Duodenal mucosa (tissue), 2 donors: Measurements from ENCODE around the gene CHRDL2.

Source experiments
- H3K27ac ChIP-seq: one replicate; pipeline ENCODE4 v1.7.0; 2013; ENCODE audit warnings: low read depth, low read length
- H3K27me3 ChIP-seq, 2 donors: one replicate each; pipeline ENCODE4 v1.7.0; 2013; ENCODE audit warnings: low read length in 2 of 2, control low read depth in 1 of 2; ENCODE audit not compliant: insufficient read depth in 2 of 2, control insufficient read depth in 1 of 2
- H3K36me3 ChIP-seq, 2 donors: one replicate each; pipeline ENCODE4 v1.7.0; 2013; ENCODE audit warnings: low read length in 2 of 2, control low read depth in 1 of 2; ENCODE audit not compliant: insufficient read depth in 2 of 2, control insufficient read depth in 1 of 2
- H3K4me1 ChIP-seq, 2 donors: one replicate each; pipeline ENCODE4 v1.7.0; 2013; ENCODE audit warnings: low read length in 2 of 2, control low read depth in 1 of 2; ENCODE audit not compliant: insufficient read depth in 2 of 2, control insufficient read depth in 1 of 2
- H3K4me3 ChIP-seq, 2 donors: one replicate each; pipeline ENCODE4 v1.7.0; 2013; ENCODE audit warnings: low read length in 2 of 2, low read depth in 1 of 2
- H3K9ac ChIP-seq, 2 donors: one replicate each; pipeline ENCODE4 v1.7.0; 2013; ENCODE audit warnings: low read length in 2 of 2, low read depth in 1 of 2
- H3K9me3 ChIP-seq, 2 donors: one replicate each; pipeline ENCODE4 v1.7.0; 2013; ENCODE audit warnings: low read length in 2 of 2, control low read depth in 1 of 2; ENCODE audit not compliant: control insufficient read depth in 1 of 2

CHRDL2 gene

GRCh38 chr11:74734559-74734925, 3.3 kb upstream of the CHRDL2 start:
- Histone ChIP-seq H3K36me3 (no peaks in the 10 kb centered on the region), H3K4me3 (no peak overlapping the region), H3K27me3 (peaks cover 19 to 47% of the 10 kb centered on the region in 2 donors), H3K4me1 (no peaks in the 10 kb centered on the region), H3K27ac (no peak overlapping the region), H3K9ac (no peak overlapping the region), H3K9me3 (no peaks in the 10 kb centered on the region)

GRCh38 chr11:74730571-74731260, 510 bp downstream of the CHRDL2 start:
- Histone ChIP-seq H3K27ac (no peak overlapping the region), H3K9me3 (no peaks in the 10 kb centered on the region), H3K4me1 (no peaks in the 10 kb centered on the region), H3K4me3 (no peak overlapping the region), H3K9ac (peak overlapping the region in 1 of 2 donors; percentile 16), H3K36me3 (no peaks in the 10 kb centered on the region), H3K27me3 (peaks cover 21 to 53% of the 10 kb centered on the region in 2 donors)

DNA sequence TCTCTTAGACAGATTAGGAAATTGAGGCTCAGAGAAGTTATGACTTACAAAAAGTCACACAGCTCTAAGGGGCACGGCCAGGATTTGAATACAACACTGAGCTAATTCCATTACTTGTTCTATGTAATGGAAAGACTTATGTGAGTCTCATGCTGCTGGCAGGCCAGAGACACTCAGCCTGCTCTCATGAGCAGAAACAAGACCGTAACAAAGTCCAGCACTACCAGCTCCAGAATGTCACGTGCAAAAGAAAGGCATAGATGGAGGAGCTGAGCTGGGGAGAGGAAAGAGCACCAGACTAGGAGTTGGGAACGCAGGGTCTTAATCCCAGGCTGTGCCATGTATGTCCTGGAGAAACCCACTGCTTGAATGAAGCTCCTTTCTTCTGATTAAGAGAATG, 1.8 kb downstream of the CHRDL2 start:
- H3K9me3 ChIP-seq = no peaks in the 10 kb centered on the region
- H3K27me3 ChIP-seq = peaks cover 21 to 43% of the 10 kb centered on the region in 2 donors
- H3K27ac ChIP-seq = no peak overlapping the region
- no peaks in the 10 kb centered on the region for H3K4me1 ChIP-seq
- H3K4me3 ChIP-seq = no peak overlapping the region
- H3K9ac ChIP-seq = no peak overlapping the region
- no peaks in the 10 kb centered on the region for H3K36me3 ChIP-seq

DNA sequence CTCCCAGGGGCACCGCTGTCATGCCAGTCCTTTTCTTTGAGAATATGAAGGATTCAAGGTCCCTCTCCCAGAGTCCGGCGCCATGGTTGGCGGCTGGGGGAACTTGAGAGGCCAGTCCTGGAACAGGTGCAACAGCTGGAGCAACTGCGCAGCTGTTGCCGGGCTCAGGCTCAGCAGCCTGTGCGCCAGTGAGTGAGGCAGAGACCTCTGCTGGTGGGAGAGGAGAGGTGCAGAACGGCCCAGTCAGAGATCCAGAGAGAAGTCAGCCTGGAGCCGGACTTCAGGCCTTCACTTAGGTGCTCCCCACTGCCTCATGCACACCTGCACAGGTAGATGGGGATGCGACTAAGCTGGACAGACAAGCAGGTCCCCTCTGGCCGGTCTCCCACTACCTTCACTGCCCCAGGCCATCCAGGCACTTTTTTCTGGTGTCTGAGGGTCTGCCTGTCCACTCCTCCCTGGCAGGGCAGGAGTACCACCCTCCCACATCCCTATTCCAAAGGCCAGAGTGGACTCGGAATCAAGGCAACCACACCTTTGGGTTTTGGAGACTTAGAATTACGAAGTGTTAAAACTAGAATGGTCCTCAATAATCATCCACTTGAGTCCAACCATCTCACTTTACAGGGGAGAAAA, 4.6 kb downstream of the CHRDL2 start:
- no peak overlapping the region for H3K27ac ChIP-seq
- no peaks in the 10 kb centered on the region for H3K9me3 ChIP-seq
- H3K27me3 ChIP-seq = peaks cover 18 to 23% of the 10 kb centered on the region in 2 donors
- H3K4me1 ChIP-seq = no peaks in the 10 kb centered on the region
- no peak overlapping the region for H3K9ac ChIP-seq
- no peak overlapping the region for H3K4me3 ChIP-seq
- H3K36me3 ChIP-seq = no peaks in the 10 kb centered on the region

- H3K27me3 ChIP-seq = peaks cover 12 to 17% of the 10 kb centered on the region in 2 donors
- H3K9me3 ChIP-seq = no peaks in the 10 kb centered on the region
- no peak overlapping the region for H3K4me3 ChIP-seq
- no peak overlapping the region for H3K27ac ChIP-seq
- H3K4me1 ChIP-seq = no peaks in the 10 kb centered on the region
- no peaks in the 10 kb centered on the region for H3K36me3 ChIP-seq
- H3K9ac ChIP-seq = no peak overlapping the region
Measured at GRCh38 chr11:74725701-74726100, 5.5 kb downstream of the CHRDL2 start.

GRCh38 chr11:74723511-74723910, 7.7 kb downstream of the CHRDL2 start:
- Histone ChIP-seq H3K27me3 (no peaks in the 10 kb centered on the region), H3K4me3 (no peak overlapping the region), H3K27ac (no peak overlapping the region), H3K9me3 (no peaks in the 10 kb centered on the region), H3K36me3 (no peaks in the 10 kb centered on the region), H3K4me1 (peaks cover 0 to 4% of the 10 kb centered on the region in 2 donors), H3K9ac (no peak overlapping the region)

DNA sequence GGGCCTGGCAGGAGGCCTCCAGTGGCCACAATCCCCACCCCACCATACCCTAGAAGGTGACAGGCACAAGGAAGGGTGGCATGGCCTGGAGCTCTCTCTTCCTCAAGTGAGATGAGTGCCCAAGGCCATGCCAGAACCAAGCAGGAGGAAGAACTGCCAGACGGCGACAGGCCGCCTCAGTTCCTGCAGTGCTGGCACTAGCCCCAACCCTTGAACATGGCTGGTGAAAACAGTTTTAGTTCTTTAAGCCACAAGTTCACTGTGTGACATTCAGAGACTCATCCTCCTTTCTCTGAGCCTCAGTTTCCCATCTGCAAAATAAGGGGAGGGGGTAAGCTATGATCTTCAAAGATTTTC, 9.8 kb downstream of the CHRDL2 start:
- Histone ChIP-seq H3K9ac (no peak overlapping the region), H3K27ac (no peak overlapping the region), H3K9me3 (no peaks in the 10 kb centered on the region), H3K4me3 (no peak overlapping the region), H3K4me1 (peaks cover 0 to 4% of the 10 kb centered on the region in 2 donors), H3K27me3 (no peaks in the 10 kb centered on the region), H3K36me3 (no peaks in the 10 kb centered on the region)

- H3K4me1 ChIP-seq = peaks cover 0 to 4% of the 10 kb centered on the region in 2 donors
- H3K9me3 ChIP-seq = no peaks in the 10 kb centered on the region
Measured at GRCh38 chr11:74720596-74721478, 10.4 kb downstream of the CHRDL2 start.

DNA sequence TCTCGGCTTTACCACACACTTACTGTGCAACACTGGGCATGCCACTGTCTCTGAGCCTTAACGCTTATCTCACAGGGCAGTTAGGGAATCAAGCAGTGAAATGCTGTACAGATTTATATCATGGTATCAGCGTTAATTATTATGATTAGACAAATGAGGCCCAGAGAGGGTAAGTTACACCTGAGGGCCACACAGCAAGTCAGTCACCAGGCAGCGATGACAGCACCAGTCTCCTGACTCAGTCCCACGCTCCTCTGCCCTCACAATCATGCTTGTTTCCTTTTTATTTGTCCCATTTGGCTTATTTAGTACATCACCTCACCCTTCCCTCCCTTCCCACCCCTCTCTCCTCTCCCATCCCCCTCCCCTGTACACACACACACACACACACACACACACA, 12.2 kb downstream of the CHRDL2 start:
- H3K4me3 ChIP-seq = no peak overlapping the region
- H3K9me3 ChIP-seq = no peaks in the 10 kb centered on the region
- no peaks in the 10 kb centered on the region for H3K27me3 ChIP-seq
- H3K4me1 ChIP-seq = peaks cover 0 to 4% of the 10 kb centered on the region in 2 donors
- no peaks in the 10 kb centered on the region for H3K36me3 ChIP-seq
- H3K9ac ChIP-seq = no peak overlapping the region
- H3K27ac ChIP-seq = no peak overlapping the region

More at GRCh38 chr11:74720596-74721478, 10.4 kb downstream of the CHRDL2 start:
- Histone ChIP-seq H3K9ac (no peak overlapping the region), H3K4me3 (no peak overlapping the region), H3K27ac (no peak overlapping the region), H3K27me3 (no peaks in the 10 kb centered on the region), H3K36me3 (no peaks in the 10 kb centered on the region)
